Parathyroid adenoma (tissue), 2 donors: Measurements from ENCODE around the gene ADSS1.

ENCODE experiments used
- H2AFZ ChIP-seq: fragments of 300-600 bp; sonication (generic); one replicate; pipeline ENCODE4 v1.7.0; 2017; ENCODE audit warnings: antibody characterized with exemption, mild to moderate bottlenecking
- H3K27ac ChIP-seq: fragments of 300-600 bp; sonication (generic); one replicate; pipeline ENCODE4 v1.7.0; 2017
- H3K27me3 ChIP-seq: fragments of 300-600 bp; sonication (generic); one replicate; pipeline ENCODE4 v1.7.0; 2017; ENCODE audit warnings: low read length; ENCODE audit not compliant: control insufficient read depth, insufficient read depth
- H3K36me3 ChIP-seq: fragments of 300-600 bp; sonication (generic); one replicate; pipeline ENCODE4 v1.7.0; 2017; ENCODE audit warnings: low read length; ENCODE audit not compliant: control insufficient read depth, insufficient read depth
- H3K4me1 ChIP-seq: fragments of 300-600 bp; sonication (generic); one replicate; pipeline ENCODE4 v1.7.0; 2017; ENCODE audit warnings: control low read depth
- H3K4me2 ChIP-seq: fragments of 300-600 bp; sonication (generic); one replicate; pipeline ENCODE4 v1.7.0; 2017; ENCODE audit warnings: low read length
- H3K4me3 ChIP-seq: fragments of 300-600 bp; sonication (generic); one replicate; pipeline ENCODE4 v1.7.0; 2017; ENCODE audit warnings: low read depth, low read length
- H3K79me2 ChIP-seq: fragments of 300-600 bp; sonication (generic); one replicate; pipeline ENCODE4 v1.7.0; 2017; ENCODE audit warnings: control low read depth
- H3K9ac ChIP-seq: fragments of 300-600 bp; sonication (generic); one replicate; pipeline ENCODE4 v1.7.0; 2017; ENCODE audit warnings: mild to moderate bottlenecking
- H3K9me3 ChIP-seq: fragments of 300-600 bp; sonication (generic); one replicate; pipeline ENCODE4 v1.7.0; 2017; ENCODE audit warnings: low read length; ENCODE audit not compliant: control insufficient read depth
- CTCF ChIP-seq: fragments of 300-600 bp; sonication (generic); IDR thresholded peaks from one replicate; pipeline ENCODE4 v1.7.0; 2017; ENCODE audit warnings: antibody characterized with exemption, mild to moderate bottlenecking
- donor health status: primary hyperparathyroidism.

ADSS1 gene

GRCh38 chr14:104739546-104740516 is 15.8 kb downstream of the ADSS1 start:
- no peaks in the 10 kb centered on the region for H3K36me3 ChIP-seq
- no peak overlapping the region for H3K4me2 ChIP-seq
- H3K4me3 ChIP-seq = no peak overlapping the region
- no peak overlapping the region for H3K27ac ChIP-seq
- H2AFZ ChIP-seq = no peak overlapping the region
- no peak for TF ChIP-seq CTCF
- H3K9me3 ChIP-seq = no peaks in the 10 kb centered on the region
- H3K9ac ChIP-seq = no peak overlapping the region
- H3K27me3 ChIP-seq = no peaks in the 10 kb centered on the region
- no peaks in the 10 kb centered on the region for H3K79me2 ChIP-seq
- peaks cover 9% of the 10 kb centered on the region for H3K4me1 ChIP-seq

GRCh38 chr14:104741108-104741802 is 17.2 kb downstream of the ADSS1 start:
- Histone ChIP-seq H3K9me3 (no peaks in the 10 kb centered on the region), H3K36me3 (no peaks in the 10 kb centered on the region), H3K4me2 (no peak overlapping the region), H3K79me2 (no peaks in the 10 kb centered on the region), H3K4me3 (no peak overlapping the region), H3K27ac (no peak overlapping the region), H2AFZ (no peak overlapping the region), H3K9ac (no peak overlapping the region), H3K4me1 (peaks cover 3% of the 10 kb centered on the region), H3K27me3 (no peaks in the 10 kb centered on the region)
- no peak for TF ChIP-seq CTCF

GRCh38 chr14:104741803-104742251 is 17.8 kb downstream of the ADSS1 start:
- Histone ChIP-seq H3K27me3 (no peaks in the 10 kb centered on the region), H3K36me3 (no peaks in the 10 kb centered on the region), H3K4me1 (no peaks in the 10 kb centered on the region), H3K27ac (no peak overlapping the region), H3K9me3 (no peaks in the 10 kb centered on the region), H3K4me3 (no peak overlapping the region), H3K79me2 (no peaks in the 10 kb centered on the region), H3K9ac (no peak overlapping the region), H2AFZ (no peak overlapping the region), H3K4me2 (no peak overlapping the region)
- no peak for TF ChIP-seq CTCF

- no peaks in the 10 kb centered on the region for H3K9me3 ChIP-seq
- no peak overlapping the region for H3K9ac ChIP-seq
These were observed 18.8 kb downstream of the ADSS1 start for GRCh38 chr14:104742586-104743455.

More at GRCh38 chr14:104742586-104743455, 18.8 kb downstream of the ADSS1 start:
- H3K27ac ChIP-seq = no peak overlapping the region
- H3K27me3 ChIP-seq = no peaks in the 10 kb centered on the region
- no peak overlapping the region for H2AFZ ChIP-seq
- no peak overlapping the region for H3K4me3 ChIP-seq
- H3K4me1 ChIP-seq = no peaks in the 10 kb centered on the region
- H3K36me3 ChIP-seq = no peaks in the 10 kb centered on the region
- H3K4me2 ChIP-seq = no peak overlapping the region
- H3K79me2 ChIP-seq = no peaks in the 10 kb centered on the region
- TF ChIP-seq CTCF = no peak
